Islet of Langerhans (tissue), 1 donor: ENCODE results near the gene CFAP107.

ENCODE experiments used
- FAIRE-seq: peaks from one replicate; lab custom pipeline; 2011; peaks lifted over from hg19 to GRCh38; lab: Jason Lieb, UNC

The CFAP107 gene

DNA sequence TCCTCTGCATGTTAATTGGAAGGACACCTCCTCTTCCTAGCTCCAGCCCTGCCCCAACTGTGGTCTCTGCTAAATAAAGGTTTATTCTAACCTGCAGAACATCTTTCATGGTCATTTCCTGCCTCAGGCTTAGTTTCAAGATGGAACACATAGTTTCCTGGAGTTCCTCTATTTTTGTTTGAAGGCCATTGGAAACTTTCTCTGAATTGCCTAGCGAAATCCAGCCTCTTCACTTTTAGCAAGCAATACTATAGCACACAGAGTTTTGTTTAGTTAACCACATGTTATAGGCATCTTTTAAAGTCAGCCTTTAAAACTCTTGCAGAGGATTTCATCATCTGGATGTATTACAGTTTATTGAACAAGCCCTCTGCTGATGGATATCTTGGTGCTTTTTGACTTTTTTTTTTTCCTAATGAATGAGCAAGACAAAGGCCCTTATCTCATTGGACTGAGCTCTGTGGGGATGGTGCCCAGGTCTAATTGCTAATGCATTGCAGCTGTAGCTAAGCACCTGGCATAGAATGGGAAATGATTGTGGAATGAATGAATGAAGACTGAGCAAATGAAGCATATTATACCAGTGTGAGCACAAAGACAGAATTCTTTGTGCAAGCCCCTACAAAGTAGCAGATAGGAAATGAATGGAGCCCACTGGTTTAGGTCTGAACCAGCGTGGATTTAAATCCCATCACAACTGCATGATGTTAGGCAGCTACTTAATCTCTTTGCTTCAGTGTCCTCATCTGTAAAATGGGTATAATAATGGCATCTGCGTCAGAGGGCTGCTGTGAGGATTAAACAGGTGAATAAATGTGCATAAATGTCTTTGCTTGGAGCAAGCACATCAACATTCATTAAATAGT, 641 bp upstream of the CFAP107 start:
- no peak for FAIRE-seq

DNA sequence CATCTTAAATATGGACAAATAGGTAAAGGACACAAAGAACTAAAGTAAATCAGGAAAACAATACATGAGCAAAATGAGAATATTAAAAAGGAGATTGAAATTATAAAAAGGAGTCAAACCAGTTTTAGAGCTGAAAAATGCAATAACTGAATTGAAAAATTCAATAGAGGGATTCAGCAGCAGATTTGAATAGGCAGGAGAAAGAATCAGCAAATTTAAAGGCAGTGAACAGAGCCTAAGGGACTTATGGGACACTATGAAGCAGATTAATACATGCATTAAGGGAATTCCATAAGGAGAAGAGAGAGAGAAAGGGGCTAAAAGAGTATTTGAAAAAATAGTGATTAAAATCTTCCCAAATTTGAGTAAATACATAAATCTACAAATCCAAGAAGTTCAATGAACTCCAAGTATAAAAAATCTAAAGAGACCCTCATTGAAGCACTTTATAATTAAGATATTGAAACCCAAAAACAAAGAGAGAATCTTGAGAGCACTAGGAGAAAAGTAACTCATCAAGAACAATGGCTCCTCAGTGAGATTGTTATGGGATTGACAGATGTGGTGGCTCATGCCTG, 2.9 kb downstream of the CFAP107 start:
- no peak for FAIRE-seq

DNA sequence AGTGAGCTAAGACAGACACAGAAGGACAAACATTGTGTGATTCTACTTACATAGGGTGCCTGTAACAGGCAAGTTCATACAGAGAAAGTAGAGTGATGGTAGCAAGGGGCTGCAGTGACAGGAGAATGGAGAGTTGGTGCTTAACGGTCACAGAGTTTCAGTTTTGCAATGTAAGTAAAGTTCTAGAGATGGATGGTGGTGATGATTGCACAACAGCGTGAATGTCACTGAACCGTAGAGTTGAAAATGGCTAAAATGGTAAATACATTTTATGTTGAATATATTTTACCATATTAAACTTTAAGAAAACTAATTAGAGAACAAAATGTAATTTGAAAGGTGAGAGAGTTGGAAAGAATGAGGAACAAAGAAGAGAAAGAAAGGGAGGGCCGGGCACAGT, 8.7 kb downstream of the CFAP107 start:
- FAIRE-seq, result no peak

DNA sequence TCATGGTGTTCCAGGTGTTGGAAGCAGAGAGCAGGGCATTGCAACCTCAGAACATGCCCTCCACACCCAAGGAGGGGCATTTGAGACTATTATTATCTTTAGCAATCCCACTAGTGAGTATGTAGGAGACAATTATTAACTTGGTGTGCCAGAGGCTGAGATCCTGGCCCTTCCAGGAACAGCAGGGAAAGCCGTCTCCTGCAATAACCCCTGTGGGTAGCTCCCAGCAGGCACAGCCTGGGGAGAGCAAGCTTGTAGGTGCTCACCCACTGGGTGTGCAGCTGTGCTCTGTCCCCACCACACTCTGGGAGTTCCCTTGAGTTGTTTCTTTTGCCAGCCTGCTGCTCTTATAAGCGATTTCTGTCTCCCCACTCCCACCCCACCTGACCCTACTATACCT, 10.3 kb downstream of the CFAP107 start:
- FAIRE-seq, result no peak

DNA sequence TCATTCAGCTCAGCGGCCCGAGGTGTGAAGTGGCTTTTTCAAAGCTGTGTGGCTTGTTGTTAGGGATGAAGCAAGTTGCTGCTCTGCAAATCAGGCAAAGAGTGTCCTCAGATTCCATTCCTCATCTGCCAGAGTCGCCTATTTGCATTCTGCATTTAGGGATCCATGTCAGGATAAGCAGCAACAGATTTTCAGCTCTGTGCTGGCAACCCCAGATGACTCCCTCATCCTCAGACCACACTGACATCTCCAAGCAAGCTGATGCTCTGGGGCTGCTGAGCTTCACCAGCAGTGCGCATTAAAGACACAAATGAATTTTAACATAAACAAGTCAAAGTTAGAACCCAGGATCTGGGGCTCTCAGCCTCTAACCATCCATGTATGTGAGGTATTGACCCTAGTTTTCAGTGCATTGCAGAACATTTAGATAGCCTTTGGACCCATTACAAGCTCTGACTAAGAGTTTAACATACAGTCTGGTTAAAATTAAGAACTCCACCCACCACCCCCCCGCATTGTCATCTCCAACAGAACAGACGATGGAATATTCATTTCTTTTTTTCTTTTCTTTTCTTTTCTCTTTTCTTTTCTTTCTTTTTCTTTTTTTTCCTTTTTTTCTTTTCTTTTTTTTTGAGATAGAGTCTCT, 10.9 kb downstream of the CFAP107 start:
- FAIRE-seq, result no peak

DNA sequence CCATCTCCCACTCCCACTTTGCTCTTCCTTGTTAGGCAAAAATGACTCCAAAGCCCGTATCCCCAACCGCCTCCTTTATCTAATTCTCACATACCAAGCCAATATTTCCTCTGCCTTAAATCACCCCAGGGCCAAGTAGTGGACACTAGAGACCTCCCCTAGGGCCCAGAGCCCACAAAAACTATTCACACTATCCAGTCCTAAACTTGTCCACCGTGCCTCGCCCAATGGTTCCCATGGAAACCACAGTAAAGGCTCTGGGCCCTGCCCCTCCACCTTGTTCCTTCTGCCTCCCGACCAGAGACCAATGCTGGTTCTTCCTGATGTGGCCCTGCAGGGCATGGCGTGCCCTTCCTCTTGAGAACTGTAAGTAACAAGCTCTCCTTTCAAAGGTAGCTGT, 11.8 kb downstream of the CFAP107 start:
- FAIRE-seq, result no peak

DNA sequence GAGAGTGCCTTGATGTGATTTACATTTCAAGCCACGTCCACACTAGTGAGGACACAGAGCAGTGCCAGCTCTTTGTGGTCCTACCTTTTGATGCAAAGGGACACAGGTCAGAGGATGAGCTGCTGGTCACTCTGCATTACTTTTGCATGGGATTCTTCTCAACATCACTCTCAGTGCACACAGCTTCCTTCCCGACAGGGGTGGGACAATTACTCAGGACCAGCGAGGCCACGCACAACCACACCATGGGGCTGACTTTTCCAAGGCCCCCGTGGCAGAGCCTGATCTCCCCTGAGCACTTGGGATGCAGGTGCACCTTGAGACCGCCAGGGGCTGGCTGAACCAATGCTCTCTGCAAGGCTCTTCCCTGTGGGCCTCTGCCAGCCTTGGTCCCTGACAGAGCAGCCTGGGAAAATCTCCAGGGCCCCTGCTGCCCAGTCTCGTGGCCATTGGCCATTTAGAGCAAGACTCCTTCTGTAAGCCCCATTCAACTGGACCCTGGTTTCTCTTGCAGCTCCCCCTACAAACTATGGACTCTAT, 14.3 kb downstream of the CFAP107 start:
- FAIRE-seq, result no peak

DNA sequence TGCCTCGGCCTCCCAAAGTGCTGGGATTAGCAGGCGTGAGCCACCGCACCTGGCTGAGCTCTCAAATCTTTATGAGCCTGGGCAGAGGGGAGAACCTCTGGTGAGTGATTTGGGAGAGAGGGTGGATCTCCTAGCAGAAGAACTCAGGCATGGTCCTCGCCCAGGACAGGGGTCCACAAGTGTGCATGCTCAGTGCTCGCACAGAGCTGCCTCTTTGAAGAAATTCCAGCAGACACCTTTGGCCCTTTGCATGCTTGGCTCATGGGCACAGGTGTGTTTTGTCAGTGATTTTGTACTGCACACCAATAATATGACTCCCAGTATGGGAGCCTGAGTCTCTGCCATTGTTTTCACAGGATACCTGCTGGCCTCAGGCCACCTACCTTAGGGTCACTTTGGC, 15.8 kb downstream of the CFAP107 start:
- FAIRE-seq, result no peak

DNA sequence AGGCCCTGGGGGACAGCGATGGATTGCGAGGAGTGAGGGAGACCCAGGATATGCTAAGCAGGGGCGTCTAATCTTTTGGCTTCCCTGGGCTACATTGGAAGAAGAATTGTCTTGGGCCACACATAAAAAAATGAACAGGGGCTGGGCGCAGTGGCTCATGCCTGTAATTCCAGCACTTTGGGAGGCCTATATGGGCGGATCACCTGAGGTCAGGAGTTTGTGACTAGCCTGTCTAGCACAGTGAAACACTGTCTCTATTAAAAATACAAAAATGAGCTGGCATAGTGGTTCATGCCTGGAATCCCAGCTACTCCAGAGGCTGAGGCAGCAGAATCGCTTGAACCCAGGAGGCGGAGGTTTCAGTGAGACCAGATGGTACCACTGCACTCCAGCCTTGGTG, 16.8 kb downstream of the CFAP107 start:
- no peak for FAIRE-seq

DNA sequence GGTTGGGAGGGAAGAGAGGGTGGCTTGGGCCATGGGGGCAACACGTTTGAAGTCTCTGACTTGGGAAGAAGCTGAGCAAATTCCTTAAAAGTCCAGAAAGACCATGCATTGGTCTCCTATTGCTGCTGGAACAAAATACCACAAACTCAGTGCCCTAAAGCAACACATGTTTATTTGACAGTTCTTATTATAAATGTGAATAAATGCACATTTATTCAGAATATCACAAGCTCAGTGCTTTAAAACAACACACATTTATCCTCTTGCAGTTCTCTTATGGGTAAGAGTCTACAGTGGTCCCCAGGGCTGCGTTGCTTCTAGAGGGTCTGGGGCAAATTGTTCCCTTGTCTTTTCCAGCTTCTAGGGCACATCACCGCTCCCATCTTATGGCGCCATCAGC, 17.5 kb downstream of the CFAP107 start:
- FAIRE-seq, result no peak

DNA sequence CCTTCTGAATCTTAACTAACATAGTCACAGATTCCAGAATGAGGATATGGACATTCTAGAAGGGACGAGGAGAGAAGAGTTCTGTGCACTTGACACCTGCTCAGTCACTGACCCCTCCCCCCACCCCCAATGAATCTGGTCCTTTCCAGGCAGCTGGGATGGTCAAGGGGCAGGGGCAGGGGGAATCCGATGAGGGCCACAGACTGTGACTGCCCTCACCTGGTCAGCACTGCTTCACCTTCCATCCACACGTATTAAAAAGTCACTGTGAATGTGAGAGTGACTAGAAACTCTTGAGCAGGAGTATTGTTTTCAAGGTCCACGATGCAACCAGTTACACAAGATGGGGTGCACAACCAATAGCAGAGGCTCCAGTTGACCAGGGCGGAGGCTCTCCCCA, 18.0 kb downstream of the CFAP107 start:
- no peak for FAIRE-seq

DNA sequence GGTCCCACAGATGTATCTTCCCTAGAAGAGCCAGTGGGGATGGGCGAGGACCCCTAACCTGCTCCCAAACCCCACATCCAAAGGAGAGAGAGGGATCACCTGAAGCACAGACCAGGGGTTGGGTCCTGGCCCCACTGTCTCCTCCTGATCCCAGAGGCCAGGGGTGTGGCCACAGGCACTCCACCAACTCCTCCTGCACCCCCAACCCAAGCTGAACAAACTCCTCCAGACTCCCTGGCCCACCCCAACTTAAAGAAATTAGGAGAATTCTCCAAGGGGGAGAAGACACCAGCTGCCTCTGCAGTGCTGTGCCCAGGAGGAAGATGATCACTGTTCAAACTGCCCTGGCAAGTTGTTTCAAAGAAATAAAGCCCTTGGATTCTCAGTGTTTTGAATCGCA, 23.0 kb downstream of the CFAP107 start:
- no peak for FAIRE-seq

DNA sequence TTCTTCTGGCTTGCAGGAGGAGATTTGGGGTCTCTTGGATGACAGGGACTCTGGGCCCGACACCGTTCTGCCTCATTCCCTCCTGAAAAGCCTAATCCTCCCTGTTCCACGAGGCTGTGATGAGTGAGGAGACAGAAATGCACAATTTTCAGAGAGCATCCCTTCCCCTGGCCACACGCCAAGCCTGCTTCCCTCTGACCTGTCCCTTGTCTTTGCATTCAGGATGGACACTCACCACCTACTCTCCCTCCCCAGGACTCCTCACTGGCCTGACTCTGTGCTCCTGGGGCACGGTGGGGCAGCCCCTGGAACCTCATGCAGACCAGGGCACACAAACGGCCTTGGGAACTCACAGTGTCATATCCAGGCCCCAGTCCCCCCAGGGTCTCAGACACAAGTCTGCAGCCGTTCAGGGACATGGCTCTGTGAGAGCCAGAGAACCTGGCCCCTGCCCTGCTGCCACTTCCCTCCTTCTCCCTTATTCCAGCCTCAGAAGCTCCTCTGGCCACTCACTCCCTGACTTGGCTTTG, 24.0 kb downstream of the CFAP107 start:
- no peak for FAIRE-seq

DNA sequence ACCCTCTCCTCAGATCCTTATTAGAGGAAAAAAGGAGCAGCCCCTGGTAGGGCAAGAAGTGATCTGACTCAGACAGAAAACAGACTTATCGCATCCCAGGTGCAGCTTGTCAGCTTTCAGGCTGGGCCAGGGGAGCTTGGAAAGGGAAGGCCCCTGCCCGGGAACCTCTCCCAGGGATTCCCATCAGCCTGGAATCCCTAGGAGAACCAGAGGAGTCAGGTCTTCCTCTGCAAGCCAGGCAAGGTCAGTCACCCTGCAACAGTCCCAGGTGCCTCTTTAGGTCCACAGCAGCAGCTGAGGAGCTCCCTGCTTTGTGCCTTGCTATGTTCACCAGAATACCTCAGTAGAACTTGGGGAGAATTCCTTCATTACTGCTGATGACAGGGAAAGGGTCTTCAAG, 24.6 kb downstream of the CFAP107 start:
- no peak for FAIRE-seq

DNA sequence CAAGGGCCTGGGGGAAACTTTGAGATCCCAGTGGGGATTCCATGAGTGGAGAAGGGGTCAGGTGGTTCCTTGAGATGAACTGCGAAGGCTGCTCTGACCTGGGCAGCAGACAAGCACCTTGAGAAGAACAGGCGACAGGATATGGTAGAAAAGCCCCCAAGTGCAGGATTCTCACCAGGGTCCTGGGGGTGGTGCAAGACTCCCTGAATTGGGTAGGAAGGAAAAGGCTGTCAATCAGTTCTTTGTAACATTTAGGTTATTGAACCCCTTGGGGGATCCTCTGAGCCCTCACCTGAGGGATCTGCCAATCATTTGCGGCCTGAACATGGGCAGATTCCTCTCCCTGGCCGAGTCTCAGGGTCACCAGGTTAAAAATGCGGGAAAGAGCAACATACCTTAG, 25.2 kb downstream of the CFAP107 start:
- no peak for FAIRE-seq

DNA sequence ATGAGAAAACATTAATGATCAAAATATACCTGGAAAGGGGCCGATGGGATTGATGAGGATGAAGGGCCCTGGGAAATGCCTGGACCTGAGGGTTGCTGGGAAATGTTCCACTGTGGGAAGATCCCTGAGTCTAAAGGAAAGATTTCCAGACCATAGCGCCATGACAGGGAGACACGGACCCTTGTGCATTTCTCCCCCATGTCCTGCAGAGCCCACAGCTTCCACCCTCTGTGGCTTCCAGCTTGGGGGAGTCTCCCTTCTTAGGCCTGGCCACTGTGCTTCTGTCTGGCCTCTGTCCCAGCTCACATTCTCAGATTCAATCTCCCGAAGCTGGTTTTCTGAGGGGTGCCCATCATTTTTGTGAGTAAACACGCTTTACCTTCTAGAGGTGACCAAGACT, 26.5 kb downstream of the CFAP107 start:
- FAIRE-seq, result no peak

DNA sequence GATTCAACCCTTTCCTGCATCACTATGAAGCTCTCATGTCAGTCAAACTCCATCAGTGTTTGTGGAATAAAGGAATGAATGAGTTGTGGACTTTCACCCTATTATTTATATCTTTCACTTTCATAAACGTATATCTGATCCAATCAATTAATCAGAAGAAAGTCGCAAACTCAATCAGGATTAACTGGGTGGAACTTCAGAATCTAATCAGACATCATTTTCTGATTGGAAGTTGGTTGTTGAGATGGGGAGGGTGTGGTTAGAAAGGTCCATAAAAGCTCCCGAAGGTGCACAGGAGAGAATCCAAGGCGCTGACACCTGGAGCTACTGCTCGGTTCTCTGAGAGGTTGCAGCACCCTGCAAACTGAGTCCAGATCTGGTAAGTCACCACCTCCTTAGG, 27.4 kb downstream of the CFAP107 start, which contains the start of gene PRAMEF12:
PRAMEF12 (plus strand) TSS at position 301 of the 400 bp plus-strand sequence. CDS start 1,130 bp downstream, outside the sequence.
- FAIRE-seq, result no peak

DNA sequence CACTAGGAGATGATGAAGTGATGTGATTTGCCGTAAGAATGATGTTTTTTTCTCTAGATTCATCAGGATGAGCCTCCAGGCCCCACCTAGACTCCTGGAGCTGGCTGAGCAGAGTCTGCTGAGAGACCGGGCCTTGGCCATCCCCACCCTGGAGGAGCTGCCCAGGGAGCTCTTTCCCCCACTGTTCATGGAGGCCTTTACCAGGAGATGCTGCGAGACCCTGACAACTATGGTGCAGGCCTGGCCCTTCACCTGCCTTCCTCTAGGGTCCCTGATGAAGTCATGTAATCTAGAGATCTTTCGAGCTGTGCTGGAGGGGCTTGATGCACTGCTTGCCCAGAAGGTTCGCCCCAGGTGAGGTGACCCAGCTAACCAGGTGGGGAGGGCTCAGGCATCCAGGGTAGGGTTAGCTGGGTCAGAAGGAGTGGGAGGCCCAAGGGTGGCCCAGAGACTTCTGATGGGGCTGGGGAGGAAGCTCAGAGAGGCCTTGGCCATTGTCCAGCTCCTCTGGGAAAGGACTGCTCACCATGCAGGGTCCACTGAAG, 28.9 kb downstream of the CFAP107 start:
- FAIRE-seq, result no peak

DNA sequence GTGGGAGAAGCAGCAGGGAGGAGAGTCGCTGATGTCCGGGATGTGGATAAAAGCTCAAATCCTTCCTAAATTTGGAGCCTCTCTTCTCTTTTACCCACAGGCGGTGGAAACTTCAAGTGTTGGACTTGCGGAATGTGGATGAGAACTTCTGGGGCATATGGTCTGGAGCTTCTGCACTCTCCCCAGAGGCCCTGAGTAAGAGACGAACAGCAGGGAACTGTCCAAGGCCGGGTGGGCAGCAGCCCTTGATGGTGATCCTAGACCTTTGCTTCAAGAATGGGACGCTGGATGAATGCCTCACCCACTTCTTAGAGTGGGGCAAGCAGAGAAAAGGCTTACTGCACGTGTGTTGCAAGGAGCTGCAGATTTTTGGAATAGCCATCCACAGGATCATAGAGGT, 29.4 kb downstream of the CFAP107 start:
- FAIRE-seq, result no peak

DNA sequence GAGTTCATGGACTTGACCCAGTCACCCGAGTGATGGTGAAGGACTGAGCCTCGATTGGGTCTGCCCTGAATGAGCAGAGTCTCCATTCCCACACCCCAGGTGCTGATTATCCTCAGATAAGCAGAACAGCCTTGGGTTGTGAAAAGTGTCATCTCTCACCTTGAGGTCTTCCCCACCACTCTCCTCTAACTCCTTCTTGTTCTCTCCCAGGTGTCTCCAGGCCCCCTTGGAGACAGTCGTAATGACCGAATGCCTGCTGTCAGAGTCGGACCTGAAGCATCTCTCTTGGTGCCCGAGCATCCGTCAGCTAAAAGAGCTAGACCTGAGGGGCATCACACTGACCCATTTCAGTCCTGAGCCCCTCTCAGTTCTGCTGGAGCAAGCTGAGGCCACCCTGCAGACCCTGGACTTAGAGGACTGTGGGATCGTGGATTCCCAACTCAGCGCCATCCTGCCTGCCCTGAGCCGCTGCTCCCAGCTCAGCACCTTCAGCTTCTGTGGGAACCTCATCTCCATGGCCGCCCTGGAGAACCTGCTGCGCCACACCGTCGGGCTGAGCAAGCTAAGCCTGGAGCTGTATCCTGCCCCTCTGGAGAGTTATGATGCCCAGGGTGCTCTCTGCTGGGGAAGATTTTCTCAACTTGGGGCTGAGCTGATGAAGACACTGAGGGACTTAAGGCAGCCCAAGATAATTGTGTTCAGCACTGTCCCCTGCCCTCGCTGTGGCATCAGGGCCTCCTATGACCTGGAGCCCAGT, 31.0 kb downstream of the CFAP107 start:
- FAIRE-seq, result no peak

DNA sequence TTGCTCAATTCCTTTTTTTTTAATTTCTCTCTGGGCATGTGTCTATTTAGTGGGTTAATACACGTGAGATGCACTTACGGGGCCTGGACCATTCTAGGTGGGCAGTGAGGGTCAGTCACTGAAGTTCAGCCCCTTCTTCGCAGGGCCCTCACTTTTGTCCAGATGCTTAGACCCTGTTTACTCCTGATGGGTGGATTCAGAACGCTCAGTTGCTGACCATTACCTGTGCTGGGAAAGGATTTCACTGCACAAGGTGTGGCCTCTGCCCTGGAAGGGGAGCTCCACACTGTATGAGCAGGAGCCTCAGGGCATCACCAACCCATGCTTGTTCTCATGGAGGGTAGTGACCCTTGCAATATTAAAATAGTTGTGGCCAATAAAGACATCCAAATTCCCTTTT, 32.1 kb downstream of the CFAP107 start:
- no peak for FAIRE-seq

DNA sequence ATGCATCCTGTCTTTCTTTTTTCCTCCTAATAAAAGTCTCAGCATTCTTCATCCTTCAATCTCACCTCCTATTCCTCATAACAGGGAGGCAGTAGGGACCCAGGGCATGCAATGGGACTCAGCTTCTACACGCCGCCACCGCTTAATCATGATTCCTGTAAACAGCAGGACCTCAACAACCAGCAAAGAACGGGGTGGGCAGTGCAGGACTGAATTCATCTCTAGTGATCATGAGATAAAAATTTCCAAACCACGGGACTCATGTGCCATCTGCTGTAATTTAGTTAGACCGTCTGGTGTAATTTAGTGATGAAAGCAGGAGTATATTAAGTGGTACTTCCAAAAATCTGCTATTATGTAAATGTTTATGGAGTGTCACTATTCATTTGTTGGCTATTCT, 32.9 kb downstream of the CFAP107 start:
- no peak for FAIRE-seq
